Esophagus squamous epithelium (tissue), 5 donors: Measurements from ENCODE around the gene TTC14. TPM values are rescaled to one million over a fixed set of nuclear protein-coding genes. Genes with fewer than 3 reads are reported as not detected.
"Not testable (repeated sequence)": the region's sequence is repeated elsewhere in the genome, so short reads cannot be mapped to it uniquely, and the experiment has no call there.

ENCODE experiments used
- DNase-seq: peaks from one replicate; lab custom pipeline; 2025; lab: John Stamatoyannopoulos, UW
- H3K27ac ChIP-seq, 4 donors: fragments of 200-600 bp; sonication (generic); one replicate each; pipeline ENCODE4 v1.5.1; 2016 to 2019; ENCODE audit warnings: mild to moderate bottlenecking in 1 of 4
- H3K27me3 ChIP-seq, 4 donors: fragments of 200-600 bp; sonication (generic); 1 replicate in 3 of 4; 2 replicates in 1 of 4; pipeline versions ENCODE4 v1.5.1 to v1.6.0; 2017 to 2021; ENCODE audit warnings: antibody characterized with exemption in 1 of 4
- H3K36me3 ChIP-seq, 3 donors: fragments of 200-600 bp; sonication (generic); one replicate each; pipeline ENCODE4 v1.5.1; 2016 to 2019
- H3K4me1 ChIP-seq, 3 donors: fragments of 200-600 bp; sonication (generic); one replicate each; pipeline ENCODE4 v1.5.1; 2017 to 2019
- H3K4me3 ChIP-seq, 4 donors: fragments of 200-600 bp; sonication (generic); 1 replicate in 3 of 4; 2 replicates in 1 of 4; pipeline ENCODE4 v1.5.1; 2016 to 2019; ENCODE audit warnings: mild to moderate bottlenecking in 2 of 4, moderate library complexity in 1 of 4
- H3K9me3 ChIP-seq, 3 donors: fragments of 200-600 bp; sonication (generic); one replicate each; pipeline ENCODE4 v1.5.1; 2016 to 2019
- POLR2A ChIP-seq, 4 donors: fragments of 450-650 bp; IDR thresholded peaks; one replicate each; pipeline ENCODE4 v1.6.1; 2017; ENCODE audit warnings: antibody characterized with exemption in 4 of 4, mild to moderate bottlenecking in 4 of 4, moderate library complexity in 3 of 4
- WGBS, 2 donors: methylation state at CpG; one replicate each; pipeline ENCODE4 v1.1.5; 2018; 5-methylcytosine and 5-hydroxymethylcytosine counted together
- intact Hi-C: fragments of 100-400 bp; cut with DNase I; formaldehyde crosslinking; loops from one replicate; pipeline ENCODE4 v1.15.0; 2022
- total RNA-seq, 4 donors: library from RNA; depleted of rRNA; stranded (reverse); fragments of >200 nt; gene quantifications; one replicate each; pipeline ENCODE4 v1.1.0, GENCODE V29; 2016
- TF ChIP-seq, protein P1 (sequence below), 6 experiments: fragments of 450-650 bp in 4 of 6; fragments of 200-600 bp in 2 of 6; sonication (generic) in 2 of 6; IDR thresholded peaks; one replicate each; pipeline ENCODE4 v1.5.1; 2016 to 2019; ENCODE audit warnings: antibody characterized with exemption in 6 of 6, mild to moderate bottlenecking in 4 of 6, moderate library complexity in 4 of 6
- donor health status: DM: yes; HTN: yes; CAD: no.

The TTC14 gene
- total RNA-seq, 4 donors from 2014 or later, result 9.6 to 29.4 (median 21.8) TPM

DNA sequence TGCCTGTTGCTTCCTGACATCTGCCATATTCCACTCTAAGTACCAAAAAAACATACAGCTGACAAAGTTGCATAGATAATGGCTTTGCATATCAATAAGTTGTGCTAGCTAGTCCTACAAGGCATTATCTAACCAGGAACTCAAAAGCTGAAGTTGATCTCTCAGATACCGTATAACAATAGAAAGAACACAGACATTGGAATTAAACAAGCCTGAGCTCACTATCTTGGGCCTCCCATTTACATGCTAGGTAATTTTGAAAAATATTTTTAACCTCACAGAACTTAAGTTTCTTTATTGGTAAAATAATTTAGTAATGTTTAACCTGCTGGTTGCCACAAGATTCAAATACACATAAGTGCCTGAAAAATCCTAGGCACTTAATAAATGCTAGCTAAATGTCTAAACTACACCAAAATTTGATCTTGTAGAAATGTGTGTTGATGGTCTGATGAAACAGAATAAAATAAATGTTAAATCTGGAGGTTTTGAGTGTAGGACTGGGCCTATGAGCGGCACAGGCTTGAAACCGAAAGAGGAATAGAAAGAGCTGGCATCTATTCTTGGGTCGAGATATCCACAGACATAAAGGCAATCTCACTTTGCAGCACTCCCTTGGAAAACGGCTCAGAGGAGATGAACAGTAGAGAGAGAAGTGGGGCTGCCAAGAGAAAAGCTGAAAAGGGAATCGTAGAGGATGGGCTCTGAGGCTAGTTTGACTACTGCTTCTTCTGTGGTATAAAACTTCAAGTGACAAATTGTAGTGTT, 29.9 kb upstream of the TTC14 start:
- 67 to 79% methylated on average over 6 of the region's 6 CpGs for WGBS, 2 donors

GRCh38 chr3:180575571-180575970, 26.4 kb upstream of the TTC14 start:
- Histone ChIP-seq H3K36me3 (no peaks in the 10 kb centered on the region), H3K9me3 (no peaks in the 10 kb centered on the region), H3K27me3 (no peaks in the 10 kb centered on the region), H3K4me3 (no peak overlapping the region), H3K4me1 (no peaks in the 10 kb centered on the region), H3K27ac (no peak overlapping the region)
- TF ChIP-seq, protein P1, sequence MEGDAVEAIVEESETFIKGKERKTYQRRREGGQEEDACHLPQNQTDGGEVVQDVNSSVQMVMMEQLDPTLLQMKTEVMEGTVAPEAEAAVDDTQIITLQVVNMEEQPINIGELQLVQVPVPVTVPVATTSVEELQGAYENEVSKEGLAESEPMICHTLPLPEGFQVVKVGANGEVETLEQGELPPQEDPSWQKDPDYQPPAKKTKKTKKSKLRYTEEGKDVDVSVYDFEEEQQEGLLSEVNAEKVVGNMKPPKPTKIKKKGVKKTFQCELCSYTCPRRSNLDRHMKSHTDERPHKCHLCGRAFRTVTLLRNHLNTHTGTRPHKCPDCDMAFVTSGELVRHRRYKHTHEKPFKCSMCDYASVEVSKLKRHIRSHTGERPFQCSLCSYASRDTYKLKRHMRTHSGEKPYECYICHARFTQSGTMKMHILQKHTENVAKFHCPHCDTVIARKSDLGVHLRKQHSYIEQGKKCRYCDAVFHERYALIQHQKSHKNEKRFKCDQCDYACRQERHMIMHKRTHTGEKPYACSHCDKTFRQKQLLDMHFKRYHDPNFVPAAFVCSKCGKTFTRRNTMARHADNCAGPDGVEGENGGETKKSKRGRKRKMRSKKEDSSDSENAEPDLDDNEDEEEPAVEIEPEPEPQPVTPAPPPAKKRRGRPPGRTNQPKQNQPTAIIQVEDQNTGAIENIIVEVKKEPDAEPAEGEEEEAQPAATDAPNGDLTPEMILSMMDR (IDR thresholded peaks at IDR 0.05), result no peak
- no peak for TF ChIP-seq POLR2A (IDR thresholded peaks at IDR 0.05)
- DNase-seq, result no peak
- intact Hi-C loops, result no loop called here
- 78 to 82% methylated on average over 3 of the region's 3 CpGs for WGBS, 2 donors

More for the DNA sequence above, 29.9 kb upstream of the TTC14 start:
- Histone ChIP-seq H3K27ac (no peak overlapping the region), H3K4me3 (no peak overlapping the region), H3K36me3 (no peaks in the 10 kb centered on the region), H3K4me1 (no peaks in the 10 kb centered on the region), H3K9me3 (no peaks in the 10 kb centered on the region), H3K27me3 (no peaks in the 10 kb centered on the region)
- intact Hi-C loops, result no loop called here
- TF ChIP-seq POLR2A (IDR thresholded peaks at IDR 0.05), result no peak
- TF ChIP-seq, protein P1 (IDR thresholded peaks at IDR 0.05), result no peak
- no peak for DNase-seq

DNA sequence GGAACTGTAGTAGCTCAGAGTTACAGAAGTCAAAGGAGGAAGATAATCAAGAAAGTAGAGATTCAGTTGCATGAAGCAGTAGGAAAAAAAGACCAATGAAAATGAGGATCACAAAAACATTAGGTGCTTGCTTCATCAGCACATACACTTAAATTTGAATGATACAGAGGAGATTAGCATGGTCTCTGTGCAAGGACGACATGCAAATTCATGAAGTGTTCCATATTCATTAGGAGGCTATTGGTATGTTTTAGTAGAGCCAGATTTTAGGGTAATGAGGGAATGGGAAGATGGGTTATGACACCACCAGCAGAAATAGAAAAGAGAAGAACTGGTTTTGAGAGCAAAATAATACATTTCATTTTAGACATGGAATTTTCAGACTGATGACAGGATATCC, 21.0 kb upstream of the TTC14 start:
- no peak for DNase-seq
- Histone ChIP-seq H3K4me1 (no peaks in the 10 kb centered on the region), H3K4me3 (no peak overlapping the region), H3K27me3 (peaks cover 0 to 17% (median 0%) of the 10 kb centered on the region in 4 donors), H3K9me3 (no peaks in the 10 kb centered on the region), H3K36me3 (no peaks in the 10 kb centered on the region), H3K27ac (no peak overlapping the region)
- TF ChIP-seq, protein P1 (IDR thresholded peaks at IDR 0.05), result no peak
- no peak for TF ChIP-seq POLR2A (IDR thresholded peaks at IDR 0.05)
- intact Hi-C loops, result no loop called here
- 65 to 85% methylated on average over 1 of the region's 1 CpG for WGBS, 2 donors

DNA sequence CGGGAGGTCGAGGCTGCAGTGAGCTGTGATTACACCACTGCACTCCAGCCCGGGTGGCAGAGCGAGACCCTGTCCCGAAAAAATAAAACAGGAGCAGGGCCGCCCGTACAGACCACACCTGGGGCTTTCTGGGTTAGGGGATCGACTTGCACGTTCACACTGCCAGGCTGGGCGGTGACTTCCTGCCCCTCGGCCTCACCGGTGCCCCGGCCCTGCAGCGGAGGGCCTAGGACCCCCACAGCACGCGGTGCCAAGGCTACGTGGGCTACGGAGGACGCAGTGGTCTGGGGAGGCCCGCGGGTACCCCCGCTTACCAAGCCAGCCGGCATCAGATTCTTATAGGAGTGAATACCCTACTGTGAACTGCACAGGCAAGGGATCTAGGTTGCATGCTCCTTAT, 11.6 kb upstream of the TTC14 start:
- intact Hi-C loops, result no loop called here
- H3K36me3 ChIP-seq, result no peaks in the 10 kb centered on the region
- WGBS, 2 donors, result 83 to 86% methylated on average over 11 to 18 of the region's 23 CpGs
- no peaks in the 10 kb centered on the region for H3K9me3 ChIP-seq
- DNase-seq, result no peak
- H3K4me3 ChIP-seq, result no peak overlapping the region
- H3K27ac ChIP-seq, result no peak overlapping the region
- peaks cover 0 to 48% (median 0%) of the 10 kb centered on the region in 4 donors for H3K27me3 ChIP-seq
- TF ChIP-seq POLR2A (IDR thresholded peaks at IDR 0.05), result no peak
- TF ChIP-seq, protein P1 (IDR thresholded peaks at IDR 0.05), result no peak
- no peaks in the 10 kb centered on the region for H3K4me1 ChIP-seq

DNA sequence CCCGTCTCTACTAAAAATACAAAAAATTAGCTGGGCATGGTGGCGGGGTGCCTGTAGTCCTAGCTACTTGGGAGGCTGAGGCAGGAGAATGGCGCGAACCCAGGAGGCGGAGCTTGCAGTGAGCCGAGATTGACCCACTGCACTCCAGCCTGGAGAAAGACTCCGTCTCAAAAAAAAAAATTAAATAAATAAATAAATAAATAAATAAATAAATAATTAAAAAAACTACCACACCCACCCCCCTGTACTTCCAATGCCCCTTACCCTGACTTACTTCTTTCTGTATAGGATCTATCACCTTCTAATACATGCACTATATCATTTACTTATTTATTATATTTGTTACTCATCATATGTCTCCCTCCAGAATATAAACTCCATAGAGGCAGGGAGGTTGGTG, 8.3 kb upstream of the TTC14 start:
- H3K36me3 ChIP-seq, H3K4me3 ChIP-seq, intact Hi-C loops, H3K27ac ChIP-seq, H3K4me1 ChIP-seq, H3K9me3 ChIP-seq, DNase-seq: not testable (repeated sequence)
- peaks cover 0 to 37% (median 0%) of the 10 kb centered on the region in 4 donors for H3K27me3 ChIP-seq
- 84 to 93% methylated on average over 6 to 7 of the region's 7 CpGs for WGBS, 2 donors
